Measurements from ENCODE around the gene AXDND1. TPM values are rescaled to one million over a fixed set of nuclear protein-coding genes. Genes with fewer than 3 reads are reported as not detected.

The AXDND1 gene
- total and polyA plus RNA-seq, 9 of the 15 experiments (the other 6 are each of a cell fraction or from before 2014, with no cell fraction given) = 0.03 to 0.13 (median 0.06) TPM; not detected in 5

- 0 out of 2 replicates have a peak, but pooled peaks have one; percentile 7 for TF ChIP-seq MGA (IDR thresholded peaks at IDR 0.05)
- no peak for TF ChIP-seq PHB2 (IDR thresholded peaks at IDR 0.05; ENCODE audit: low read depth)
- TF ChIP-seq DEAF1 (CRISPR knock-in tag; IDR thresholded peaks at IDR 0.05) = peak; percentile 94
- TF ChIP-seq HOXB6 (CRISPR knock-in tag; IDR thresholded peaks at IDR 0.05; ENCODE audit: borderline replicate concordance) = no peak
- TF ChIP-seq ELK3 (CRISPR knock-in tag; IDR thresholded peaks at IDR 0.05) = no peak
- no peak for TF ChIP-seq ATF3 (IDR thresholded peaks at IDR 0.05)
- TF ChIP-seq ATF3 (CRISPR knock-in tag; conservative IDR thresholded peaks at IDR 0.05) = no peak
- no peak for TF ChIP-seq E4F1 (CRISPR knock-in tag; IDR thresholded peaks at IDR 0.05; ENCODE audit: borderline replicate concordance)
- no peak for TF ChIP-seq NFIC (IDR thresholded peaks at IDR 0.05)
Measured at GRCh38 chr1:179369751-179370341, 4.1 kb downstream of the AXDND1 start (continued).

Measured in K562 (cell line).